GM12874 (cell line): Measurements from ENCODE around the gene RGS6.

Experiments used
- TF ChIP-seq, protein P1 (sequence below): IDR thresholded peaks from 2 replicates; pipeline ENCODE4 v1.5.1; 2011; ENCODE audit warnings: low read depth, mild to moderate bottlenecking, control low read depth, low read length, moderate library complexity; ENCODE audit not compliant: insufficient read depth

RGS6 gene

DNA sequence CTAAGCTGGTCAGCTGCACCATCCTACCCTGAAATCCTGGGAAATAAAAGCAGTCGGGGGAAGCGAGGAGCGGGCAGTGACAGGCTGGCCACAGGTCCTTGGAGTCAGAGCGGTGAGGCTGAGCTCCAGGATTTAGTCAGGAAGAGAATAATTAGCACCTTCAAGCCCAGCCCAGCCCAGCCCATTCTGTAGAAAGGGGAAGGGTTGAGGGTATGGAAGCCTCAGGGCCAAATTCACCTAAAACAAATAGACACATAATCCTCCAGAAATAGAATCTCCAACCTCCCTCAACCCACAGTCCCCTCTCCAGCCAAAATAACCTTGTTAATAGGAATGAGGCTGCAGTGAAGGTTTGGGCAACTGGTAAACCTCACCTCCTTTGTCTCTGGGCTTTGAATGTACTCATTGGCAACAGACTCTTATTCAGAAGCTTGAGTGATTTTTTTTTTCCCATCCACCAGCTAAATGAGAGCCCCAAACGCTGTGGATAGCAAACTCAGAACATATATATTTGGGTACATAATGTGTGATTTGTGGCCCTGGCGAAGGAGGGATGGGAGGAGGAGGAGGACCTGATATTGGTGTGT, 627.5 kb downstream of the RGS6 start:
- TF ChIP-seq, protein P1, sequence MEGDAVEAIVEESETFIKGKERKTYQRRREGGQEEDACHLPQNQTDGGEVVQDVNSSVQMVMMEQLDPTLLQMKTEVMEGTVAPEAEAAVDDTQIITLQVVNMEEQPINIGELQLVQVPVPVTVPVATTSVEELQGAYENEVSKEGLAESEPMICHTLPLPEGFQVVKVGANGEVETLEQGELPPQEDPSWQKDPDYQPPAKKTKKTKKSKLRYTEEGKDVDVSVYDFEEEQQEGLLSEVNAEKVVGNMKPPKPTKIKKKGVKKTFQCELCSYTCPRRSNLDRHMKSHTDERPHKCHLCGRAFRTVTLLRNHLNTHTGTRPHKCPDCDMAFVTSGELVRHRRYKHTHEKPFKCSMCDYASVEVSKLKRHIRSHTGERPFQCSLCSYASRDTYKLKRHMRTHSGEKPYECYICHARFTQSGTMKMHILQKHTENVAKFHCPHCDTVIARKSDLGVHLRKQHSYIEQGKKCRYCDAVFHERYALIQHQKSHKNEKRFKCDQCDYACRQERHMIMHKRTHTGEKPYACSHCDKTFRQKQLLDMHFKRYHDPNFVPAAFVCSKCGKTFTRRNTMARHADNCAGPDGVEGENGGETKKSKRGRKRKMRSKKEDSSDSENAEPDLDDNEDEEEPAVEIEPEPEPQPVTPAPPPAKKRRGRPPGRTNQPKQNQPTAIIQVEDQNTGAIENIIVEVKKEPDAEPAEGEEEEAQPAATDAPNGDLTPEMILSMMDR: no peak

GRCh38 chr14:72560331-72560730, 628.1 kb downstream of the RGS6 start:
- TF ChIP-seq, protein P1: no peak

DNA sequence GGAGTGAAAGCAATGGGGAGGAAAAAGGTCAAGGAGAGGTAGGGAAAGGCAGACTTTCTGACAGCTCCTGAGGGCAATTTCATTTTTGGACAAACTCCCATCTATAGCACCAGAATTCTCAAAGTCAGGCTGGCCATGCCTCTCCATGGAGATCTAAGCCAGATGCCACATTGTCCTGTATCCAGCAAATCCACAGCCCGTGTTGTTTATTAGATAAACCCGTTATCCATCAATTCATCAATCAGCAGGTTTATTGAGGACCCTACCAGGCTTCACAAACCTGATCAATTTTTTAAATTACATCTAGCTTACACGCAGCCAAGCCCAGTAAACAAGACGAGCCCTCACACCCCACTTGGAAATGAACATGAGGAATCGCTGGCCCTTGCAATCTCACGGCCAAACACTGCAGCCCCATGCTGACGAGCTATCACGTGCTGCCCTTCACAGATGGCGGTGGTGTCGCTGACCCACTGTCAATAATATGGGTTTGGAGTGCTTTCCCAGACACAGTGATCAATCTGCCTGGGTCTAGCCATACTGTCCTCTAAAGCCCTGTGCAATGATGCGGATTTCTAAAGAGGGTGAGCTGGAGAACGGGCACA, 628.8 kb downstream of the RGS6 start:
- TF ChIP-seq, protein P1: no peak

DNA sequence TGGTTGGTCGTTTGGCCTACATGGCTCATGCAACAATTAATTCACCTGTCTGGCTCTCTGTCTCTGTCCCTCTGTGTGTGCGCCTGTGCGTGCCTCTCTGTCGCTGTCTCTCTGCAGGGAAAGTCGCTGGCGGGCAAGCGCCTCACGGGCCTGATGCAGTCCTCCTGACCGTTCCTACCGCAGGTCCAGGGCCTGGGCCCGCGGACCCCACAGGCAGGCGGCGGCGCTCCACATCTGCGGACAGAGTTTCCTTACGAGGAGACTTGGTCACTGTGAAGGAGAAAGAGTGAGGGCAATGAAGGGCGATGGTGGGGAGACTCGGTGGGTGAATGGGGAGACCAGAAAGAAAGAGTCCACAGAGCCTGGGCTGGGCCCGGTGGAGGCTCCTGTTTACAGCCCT, 630.1 kb downstream of the RGS6 start:
- TF ChIP-seq, protein P1: no peak

DNA sequence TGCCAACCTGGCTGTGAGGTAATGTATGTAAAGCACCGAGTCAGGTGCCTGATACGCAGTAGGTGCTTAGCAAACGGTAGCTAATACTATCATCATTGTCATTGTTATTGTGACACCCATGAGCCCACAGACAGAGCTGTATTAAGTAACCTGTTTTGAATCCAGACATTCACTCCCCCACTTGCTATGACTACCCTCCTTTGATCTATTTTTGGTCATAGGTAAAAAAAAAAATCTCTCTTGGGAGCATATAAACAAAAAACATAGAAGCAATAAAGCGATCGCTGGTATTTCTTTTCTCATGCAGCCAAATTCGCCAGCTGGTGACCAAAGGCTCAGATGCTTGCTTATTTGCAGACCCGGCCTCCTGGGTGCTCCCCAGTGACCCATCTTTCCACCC, 631.4 kb downstream of the RGS6 start:
- TF ChIP-seq, protein P1: no peak

- TF ChIP-seq, protein P1: no peak
These were observed 632.9 kb downstream of the RGS6 start for GRCh38 chr14:72565149-72565559.

GRCh38 chr14:72565917-72566316, 633.7 kb downstream of the RGS6 start:
- TF ChIP-seq, protein P1: no peak
